ENCODE data around the gene PRSS23. TPM values are rescaled to one million over a fixed set of nuclear protein-coding genes. Genes with fewer than 3 reads are reported as not detected.
"Not testable (repeated sequence)": the region's sequence is repeated elsewhere in the genome, so short reads cannot be mapped to it uniquely, and the experiment has no call there.

The PRSS23 gene
- polyA plus RNA-seq, 1 experiment: 50.3 TPM

- TF ChIP-seq, protein P1, sequence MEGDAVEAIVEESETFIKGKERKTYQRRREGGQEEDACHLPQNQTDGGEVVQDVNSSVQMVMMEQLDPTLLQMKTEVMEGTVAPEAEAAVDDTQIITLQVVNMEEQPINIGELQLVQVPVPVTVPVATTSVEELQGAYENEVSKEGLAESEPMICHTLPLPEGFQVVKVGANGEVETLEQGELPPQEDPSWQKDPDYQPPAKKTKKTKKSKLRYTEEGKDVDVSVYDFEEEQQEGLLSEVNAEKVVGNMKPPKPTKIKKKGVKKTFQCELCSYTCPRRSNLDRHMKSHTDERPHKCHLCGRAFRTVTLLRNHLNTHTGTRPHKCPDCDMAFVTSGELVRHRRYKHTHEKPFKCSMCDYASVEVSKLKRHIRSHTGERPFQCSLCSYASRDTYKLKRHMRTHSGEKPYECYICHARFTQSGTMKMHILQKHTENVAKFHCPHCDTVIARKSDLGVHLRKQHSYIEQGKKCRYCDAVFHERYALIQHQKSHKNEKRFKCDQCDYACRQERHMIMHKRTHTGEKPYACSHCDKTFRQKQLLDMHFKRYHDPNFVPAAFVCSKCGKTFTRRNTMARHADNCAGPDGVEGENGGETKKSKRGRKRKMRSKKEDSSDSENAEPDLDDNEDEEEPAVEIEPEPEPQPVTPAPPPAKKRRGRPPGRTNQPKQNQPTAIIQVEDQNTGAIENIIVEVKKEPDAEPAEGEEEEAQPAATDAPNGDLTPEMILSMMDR (IDR thresholded peaks at IDR 0.05; ENCODE audit: low read depth, low read length): no peak
- Histone ChIP-seq H3K4me3 (ENCODE audit: low read depth, low read length) (no peak overlapping the region), H3K9me3 (ENCODE audit: control insufficient read depth, insufficient read depth, low read length) (no peaks in the 10 kb centered on the region), H3K27ac (ENCODE audit: low read depth, low read length) (no peak overlapping the region), H3K27me3 (ENCODE audit: control insufficient read depth, insufficient read depth, low read length) (no peaks in the 10 kb centered on the region)
- ChIA-PET POLR2A (no interaction called here), CTCF (interaction anchor here (1.0 to 5.9 kb wide), 2 partner anchors 207 to 454 kb away, joined by 3 to 47 read pairs; no protein-coding TSS in a partner anchor)
- no peak for DNase-seq (ENCODE audit: low read depth, low spot score)
Observed at GRCh38 chr11:86814775-86815174, 14.4 kb downstream of the PRSS23 start.

- H3K27ac ChIP-seq (ENCODE audit: low read depth, low read length): no peak overlapping the region
- no peaks in the 10 kb centered on the region for H3K27me3 ChIP-seq (ENCODE audit: control insufficient read depth, insufficient read depth, low read length)
- POLR2A ChIA-PET: no interaction called here
- H3K4me3 ChIP-seq (ENCODE audit: low read depth, low read length): no peak overlapping the region
- TF ChIP-seq, protein P1 (IDR thresholded peaks at IDR 0.05; ENCODE audit: low read depth, low read length): no peak
- CTCF ChIA-PET: interaction anchor here (0.6 to 5.9 kb wide), 5 partner anchors 104 to 469 kb away, joined by 3 to 47 read pairs (median 3); no protein-coding TSS in a partner anchor
- no peaks in the 10 kb centered on the region for H3K9me3 ChIP-seq (ENCODE audit: control insufficient read depth, insufficient read depth, low read length)
- no peak for DNase-seq (ENCODE audit: low read depth, low spot score)
Observed at GRCh38 chr11:86815726-86816125, 15.4 kb downstream of the PRSS23 start.

DNA sequence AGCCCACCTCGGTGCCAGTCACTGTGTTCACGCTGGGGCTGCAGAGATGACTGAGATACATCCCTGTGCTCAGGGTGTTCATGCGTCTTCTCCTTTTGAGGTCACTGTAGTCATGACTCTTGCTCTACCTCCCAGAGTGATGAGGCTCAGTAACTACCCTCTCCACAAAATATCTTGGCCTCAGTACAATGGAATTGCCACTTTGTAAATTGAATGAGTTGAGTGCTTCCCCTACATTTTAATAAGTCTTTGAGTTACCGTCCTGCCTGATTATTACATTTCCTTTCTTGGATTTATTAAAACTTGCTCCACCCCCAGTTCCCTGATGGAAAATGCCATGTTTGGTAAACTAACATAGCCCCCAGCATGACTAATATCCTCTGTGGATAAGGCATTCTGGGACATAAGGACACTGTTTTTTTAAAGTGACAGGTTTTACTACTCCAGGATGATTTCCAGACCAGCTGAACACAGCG, 15.9 kb downstream of the PRSS23 start:
- ChIA-PET POLR2A (no interaction called here), CTCF (interaction anchor here (1.0 to 5.9 kb wide), 4 partner anchors 104 to 455 kb away, joined by 3 to 47 read pairs (median 6); no protein-coding TSS in a partner anchor)
- TF ChIP-seq, protein P1 (IDR thresholded peaks at IDR 0.05; ENCODE audit: low read depth, low read length): no peak
- H3K4me3 ChIP-seq (ENCODE audit: low read depth, low read length): no peak overlapping the region
- no peak overlapping the region for H3K27ac ChIP-seq (ENCODE audit: low read depth, low read length)
- H3K27me3 ChIP-seq (ENCODE audit: control insufficient read depth, insufficient read depth, low read length): no peaks in the 10 kb centered on the region
- no peaks in the 10 kb centered on the region for H3K9me3 ChIP-seq (ENCODE audit: control insufficient read depth, insufficient read depth, low read length)
- DNase-seq (ENCODE audit: low read depth, low spot score): no peak

GRCh38 chr11:86818462-86819192, 18.3 kb downstream of the PRSS23 start:
- POLR2A ChIA-PET: no interaction called here
- peak; percentile 57 for DNase-seq (ENCODE audit: low read depth, low spot score)
- Histone ChIP-seq H3K4me3 (ENCODE audit: low read depth, low read length) (no peak overlapping the region), H3K9me3 (ENCODE audit: control insufficient read depth, insufficient read depth, low read length) (no peaks in the 10 kb centered on the region), H3K27ac (ENCODE audit: low read depth, low read length) (no peak overlapping the region), H3K27me3 (ENCODE audit: control insufficient read depth, insufficient read depth, low read length) (no peaks in the 10 kb centered on the region)
- TF ChIP-seq, protein P1 (IDR thresholded peaks at IDR 0.05; ENCODE audit: low read depth, low read length): peak; percentile 64
- CTCF ChIA-PET: interaction anchor here (0.6 to 5.9 kb wide), 4 partner anchors 211 to 458 kb away, joined by 3 to 47 read pairs (median 9); no protein-coding TSS in a partner anchor

- H3K4me3 ChIP-seq (ENCODE audit: low read depth, low read length); H3K9me3 ChIP-seq (ENCODE audit: control insufficient read depth, insufficient read depth, low read length); H3K27ac ChIP-seq (ENCODE audit: low read depth, low read length); POLR2A ChIA-PET; CTCF ChIA-PET; DNase-seq (ENCODE audit: low read depth, low spot score); H3K27me3 ChIP-seq (ENCODE audit: control insufficient read depth, insufficient read depth, low read length): not testable (repeated sequence)
Observed at GRCh38 chr11:86824139-86824538, 23.8 kb downstream of the PRSS23 start.

- POLR2A ChIA-PET; DNase-seq (ENCODE audit: low read depth, low spot score); H3K27me3 ChIP-seq (ENCODE audit: control insufficient read depth, insufficient read depth, low read length); H3K4me3 ChIP-seq (ENCODE audit: low read depth, low read length); H3K27ac ChIP-seq (ENCODE audit: low read depth, low read length); H3K9me3 ChIP-seq (ENCODE audit: control insufficient read depth, insufficient read depth, low read length); CTCF ChIA-PET: not testable (repeated sequence)
Observed at GRCh38 chr11:86834376-86834775, 34.0 kb downstream of the PRSS23 start.

- DNase-seq (ENCODE audit: low read depth, low spot score); H3K9me3 ChIP-seq (ENCODE audit: control insufficient read depth, insufficient read depth, low read length); H3K27me3 ChIP-seq (ENCODE audit: control insufficient read depth, insufficient read depth, low read length); POLR2A ChIA-PET; H3K4me3 ChIP-seq (ENCODE audit: low read depth, low read length); H3K27ac ChIP-seq (ENCODE audit: low read depth, low read length): not testable (repeated sequence)
- CTCF ChIA-PET: interaction anchor here (1.0 kb wide), 1 partner anchor 237 kb away, joined by 3 read pairs; no protein-coding TSS in a partner anchor
Observed at GRCh38 chr11:86844762-86845508, 44.6 kb downstream of the PRSS23 start.

Data from AG04450 (cell line).